ENCODE data around the gene ZC3HAV1. TPM values are rescaled to one million over a fixed set of nuclear protein-coding genes. Genes with fewer than 3 reads are reported as not detected.

ZC3HAV1 gene
- total and polyA plus RNA-seq, 2 of the 13 experiments (the other 11 are each of a cell fraction or from before 2014, with no cell fraction given), result 12.7 to 23.7 TPM

- TF ChIP-seq IKZF4 (CRISPR knock-in tag; IDR thresholded peaks at IDR 0.05; ENCODE audit: borderline replicate concordance, low read depth, not compliant biosample characterization), result peak; percentile 28
- no peak for TF ChIP-seq ZNF17 (CRISPR knock-in tag; IDR thresholded peaks at IDR 0.05)
- TF ChIP-seq TCF7 (IDR thresholded peaks at IDR 0.05; ENCODE audit: low read depth), result no peak
- 0 out of 2 replicates have a peak, but pooled peaks have one; percentile 26 for TF ChIP-seq NFATC3 (CRISPR knock-in tag; IDR thresholded peaks at IDR 0.05)
- no peak for TF ChIP-seq HNF4A (CRISPR knock-in tag; IDR thresholded peaks at IDR 0.05)
- TF ChIP-seq ZNF33A (CRISPR knock-in tag; IDR thresholded peaks at IDR 0.05; ENCODE audit: borderline replicate concordance), result no peak
- no peak for TF ChIP-seq HMG20B (CRISPR knock-in tag; conservative IDR thresholded peaks at IDR 0.05)
- no peak for TF ChIP-seq CHD2 (IDR thresholded peaks at IDR 0.05; ENCODE audit: low read depth, low read length)
- no peak for TF ChIP-seq SP2 (CRISPR knock-in tag; IDR thresholded peaks at IDR 0.05)
- TF ChIP-seq ATF7 (IDR thresholded peaks at IDR 0.05), result no peak
- 0 out of 2 replicates have a peak, but pooled peaks have one; percentile 25 for TF ChIP-seq ATF7 (CRISPR knock-in tag; IDR thresholded peaks at IDR 0.05)
- TF ChIP-seq ZNF160 (CRISPR knock-in tag; IDR thresholded peaks at IDR 0.05), result no peak; the same call in 1 of the 2 replicates
- peak; percentile 6; the same call in 1 of the 2 replicates for TF ChIP-seq YEATS4 (CRISPR knock-in tag; IDR thresholded peaks at IDR 0.05; ENCODE audit: borderline replicate concordance)
- TF ChIP-seq RAD21 (CRISPR knock-in tag; IDR thresholded peaks at IDR 0.05), result peak; percentile 49; the same call in 1 of the 2 replicates
- TF ChIP-seq MYNN (CRISPR knock-in tag; IDR thresholded peaks at IDR 0.05; ENCODE audit: low read depth), result no peak
- TF ChIP-seq ZBTB21 (CRISPR knock-in tag; IDR thresholded peaks at IDR 0.05), result no peak
- no peak for TF ChIP-seq KIAA2018 (CRISPR knock-in tag; IDR thresholded peaks at IDR 0.05; ENCODE audit: borderline replicate concordance)
- peak; percentile 95; the same call in 1 of the 2 replicates for TF ChIP-seq ZNF777 (CRISPR knock-in tag; IDR thresholded peaks at IDR 0.05)
- no peak for TF ChIP-seq HOXD1 (CRISPR knock-in tag; IDR thresholded peaks at IDR 0.05)
- TF ChIP-seq E2F2 (CRISPR knock-in tag; IDR thresholded peaks at IDR 0.05; ENCODE audit: borderline replicate concordance), result no peak
- no peak for TF ChIP-seq TCF7L2 (IDR thresholded peaks at IDR 0.05; ENCODE audit: low read depth, low read length)
- peak; percentile 14; the same call in 1 of the 2 replicates for TF ChIP-seq TARDBP (CRISPR knock-in tag; IDR thresholded peaks at IDR 0.05)
Observed at GRCh38 chr7:139108266-139109187, 993 bp downstream of the ZC3HAV1 start (continued).
